ENCODE results near the gene IRGC. TPM values are rescaled to one million over a fixed set of nuclear protein-coding genes. Genes with fewer than 3 reads are reported as not detected.
A peak's percentile ranks its signal among the peaks of the same experiment; 100 is the strongest.

IRGC gene
- total and polyA plus RNA-seq, 2 of the 4 experiments (the other 2 are of a cell fraction): not detected

- 100% methylated on average over 1 of the region's 8 CpGs; no CpG with 5 or more reads in 1 of the 2 experiments for WGBS, 2 experiments (ENCODE audit: extremely low coverage in 2 of 2, insufficient read length in 1 of 2)
- in situ Hi-C loops (cut with MboI; ENCODE audit: low sequenced_read_pairs): no loop called here
Measured at GRCh38 chr19:43674183-43674582, 41.7 kb upstream of the IRGC start.

More at GRCh38 chr19:43674183-43674582, 41.7 kb upstream of the IRGC start:
- Histone ChIP-seq H2BK15ac (ENCODE audit: low read depth, low read length) (no peak overlapping the region), H2AK5ac (ENCODE audit: low read depth, low read length) (peak overlapping the region; percentile 61), H3K4ac (ENCODE audit: low read depth, low read length) (peak overlapping the region; percentile 14), H3K14ac (replicated peaks; ENCODE audit: low read depth, low read length) (no peak overlapping the region), H3K9me1 (ENCODE audit: insufficient read depth, low read length) (peaks cover 6% of the 10 kb centered on the region; the same call in 1 of the 2 replicates), H3K36me3 (ENCODE audit: control insufficient read depth, insufficient read depth, low read length) (no peaks in the 10 kb centered on the region), H3K9me3 (ENCODE audit: control insufficient read depth, insufficient read depth, low read length) (no peaks in the 10 kb centered on the region), H2BK20ac (ENCODE audit: low read depth, low read length) (no peak overlapping the region), H3K23ac (ENCODE audit: low read depth, low read length) (no peak overlapping the region), H4K5ac (ENCODE audit: low read depth, low read length) (peak overlapping the region; percentile 58; the same call in 1 of the 2 replicates), H4K91ac (ENCODE audit: insufficient read depth, low read depth, low read length) (0 out of 2 replicates have a peak overlapping the region, but pooled peaks have one; percentile 20), H3K4me3 (ENCODE audit: insufficient read depth, low read depth, low read length) (no peak overlapping the region), H3K18ac (ENCODE audit: low read depth, low read length) (peak overlapping the region; percentile 33; the same call in 1 of the 2 replicates), H2AFZ (replicated peaks; ENCODE audit: low read length, poor library complexity) (no peak overlapping the region), H3K9ac (ENCODE audit: low read depth, low read length) (no peak overlapping the region), H4K8ac (ENCODE audit: low read depth in 2 of 2, low read length in 2 of 2) (peak overlapping the region; percentile 41 to 80), H3K27me3 (ENCODE audit: control insufficient read depth, insufficient read depth, low read length) (no peaks in the 10 kb centered on the region), H3K79me1 (ENCODE audit: low read depth in 1 of 2, low read length in 2 of 2) (peaks cover 2 to 6% of the 10 kb centered on the region in 2 experiments; a peak in 2 of 4 replicates), H3K27ac (ENCODE audit: insufficient read depth, low read length) (no peak overlapping the region), H2AK9ac (replicated peaks; ENCODE audit: low read depth, low read length, poor library complexity) (no peak overlapping the region), H3K4me1 (ENCODE audit: control insufficient read depth, insufficient read depth, low read length) (peaks cover 9% of the 10 kb centered on the region), H3K4me2 (ENCODE audit: low read depth, low read length) (no peak overlapping the region), H2BK120ac (ENCODE audit: low read depth, low read length) (no peak overlapping the region), H4K20me1 (ENCODE audit: insufficient read depth, low read length) (no peaks in the 10 kb centered on the region; the same call in 1 of the 2 replicates), H3K56ac (ENCODE audit: extremely low read depth, insufficient read depth, low read length) (no peak overlapping the region), H2BK5ac (ENCODE audit: low read depth, low read length, poor library complexity, severe bottlenecking) (no peak overlapping the region)
- POLR2A ChIA-PET (ENCODE audit: unreplicated experiment): no interaction called here
- ATAC-seq (ENCODE audit: low read depth) (no peak), DNase-seq (no peak)
- dilution Hi-C loops (cut with HindIII; ENCODE audit: low sequenced_read_pairs, unreplicated experiment): no loop called here
- no TSS peak for BruUV-seq (replicated peaks)
- intact Hi-C loops (cut with micrococcal nuclease): no loop called here
- TF ChIP-seq RCOR1 (IDR thresholded peaks at IDR 0.05; ENCODE audit: insufficient replicate concordance, low read length) (no peak), MXI1 (IDR thresholded peaks at IDR 0.05; ENCODE audit: borderline replicate concordance, low read depth, low read length) (no peak), FOS (IDR thresholded peaks at IDR 0.05; ENCODE audit: low read depth, low read length) (no peak), RFX5 (IDR thresholded peaks at IDR 0.05; ENCODE audit: low read depth, low read length) (no peak), CHD1 (IDR thresholded peaks at IDR 0.05; ENCODE audit: low read depth, low read length) (no peak), NFE2L2 (IDR thresholded peaks at IDR 0.05; ENCODE audit: low read depth, low read length) (no peak)
- TF ChIP-seq, protein P1, sequence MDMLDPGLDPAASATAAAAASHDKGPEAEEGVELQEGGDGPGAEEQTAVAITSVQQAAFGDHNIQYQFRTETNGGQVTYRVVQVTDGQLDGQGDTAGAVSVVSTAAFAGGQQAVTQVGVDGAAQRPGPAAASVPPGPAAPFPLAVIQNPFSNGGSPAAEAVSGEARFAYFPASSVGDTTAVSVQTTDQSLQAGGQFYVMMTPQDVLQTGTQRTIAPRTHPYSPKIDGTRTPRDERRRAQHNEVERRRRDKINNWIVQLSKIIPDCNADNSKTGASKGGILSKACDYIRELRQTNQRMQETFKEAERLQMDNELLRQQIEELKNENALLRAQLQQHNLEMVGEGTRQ (IDR thresholded peaks at IDR 0.05; ENCODE audit: low read depth, low read length): no peak
- TF ChIP-seq, protein P2, sequence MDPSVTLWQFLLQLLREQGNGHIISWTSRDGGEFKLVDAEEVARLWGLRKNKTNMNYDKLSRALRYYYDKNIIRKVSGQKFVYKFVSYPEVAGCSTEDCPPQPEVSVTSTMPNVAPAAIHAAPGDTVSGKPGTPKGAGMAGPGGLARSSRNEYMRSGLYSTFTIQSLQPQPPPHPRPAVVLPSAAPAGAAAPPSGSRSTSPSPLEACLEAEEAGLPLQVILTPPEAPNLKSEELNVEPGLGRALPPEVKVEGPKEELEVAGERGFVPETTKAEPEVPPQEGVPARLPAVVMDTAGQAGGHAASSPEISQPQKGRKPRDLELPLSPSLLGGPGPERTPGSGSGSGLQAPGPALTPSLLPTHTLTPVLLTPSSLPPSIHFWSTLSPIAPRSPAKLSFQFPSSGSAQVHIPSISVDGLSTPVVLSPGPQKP (IDR thresholded peaks at IDR 0.05; ENCODE audit: borderline replicate concordance, low read depth, low read length): no peak
- CTCF ChIA-PET: no interaction called here

All from IMR-90 (cell line).